ENCODE results near the gene CTDP1.

CTDP1 gene

DNA sequence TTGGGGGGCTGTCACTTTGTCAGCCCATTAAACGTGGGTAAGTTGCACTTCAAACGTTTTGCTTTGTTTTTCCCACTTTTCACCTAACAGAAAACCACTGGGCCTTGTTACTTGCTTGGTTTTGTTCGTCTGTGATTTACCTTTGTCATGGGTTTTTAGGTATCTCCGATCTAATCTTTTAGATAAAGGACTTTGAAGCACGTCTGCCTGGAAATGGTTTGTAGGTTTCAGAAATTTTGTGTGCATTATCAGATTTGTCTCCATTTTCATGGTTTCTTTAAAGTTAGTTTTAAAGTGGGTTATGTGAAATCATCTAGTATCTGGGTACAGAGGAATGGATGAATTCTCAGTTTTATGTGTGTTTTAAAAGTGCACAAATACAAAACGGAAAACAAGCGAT lies 6.4 kb downstream of the CTDP1 start:
- TF ChIP-seq CTCF (IDR thresholded peaks at IDR 0.05; ENCODE audit: control insufficient read depth, insufficient read depth, low read depth, low read length, missing control alignments) = no peak
- no peak for DNase-seq (ENCODE audit: low read depth)
- H3K4me3 ChIP-seq (ENCODE audit: control insufficient read depth, low read depth, low read length) = no peak overlapping the region

DNA sequence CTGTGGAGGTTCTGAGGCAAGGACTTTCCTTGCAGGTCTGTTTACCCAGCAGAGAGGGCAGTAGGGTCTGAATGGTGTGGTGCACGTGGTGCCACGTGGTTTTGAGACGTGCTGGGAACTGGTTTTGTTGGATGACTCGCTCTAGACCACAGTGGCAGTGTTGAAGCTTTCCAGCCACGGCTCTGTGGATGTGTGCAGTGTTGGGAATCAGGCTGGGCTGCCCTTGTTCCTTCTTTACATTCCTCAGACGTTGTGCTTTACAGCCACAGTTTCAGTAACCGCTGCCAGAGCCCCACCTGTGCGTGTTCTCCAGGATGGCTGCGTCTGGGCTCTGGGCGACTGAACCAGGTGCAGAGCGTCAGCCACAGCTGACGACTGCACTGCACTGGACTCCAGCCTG lies 8.2 kb downstream of the CTDP1 start:
- H3K4me3 ChIP-seq (ENCODE audit: control insufficient read depth, low read depth, low read length) = no peak overlapping the region
- no peak for TF ChIP-seq CTCF (IDR thresholded peaks at IDR 0.05; ENCODE audit: control insufficient read depth, insufficient read depth, low read depth, low read length, missing control alignments)
- DNase-seq (ENCODE audit: low read depth) = no peak

GRCh38 chr18:79690071-79690470 lies 10.5 kb downstream of the CTDP1 start:
- no peak for TF ChIP-seq CTCF (IDR thresholded peaks at IDR 0.05; ENCODE audit: control insufficient read depth, insufficient read depth, low read depth, low read length, missing control alignments)

GRCh38 chr18:79690586-79691482 lies 11.2 kb downstream of the CTDP1 start:
- no peak for DNase-seq (ENCODE audit: low read depth)
- no peak overlapping the region for H3K4me3 ChIP-seq (ENCODE audit: control insufficient read depth, low read depth, low read length)
- no peak for TF ChIP-seq CTCF (IDR thresholded peaks at IDR 0.05; ENCODE audit: control insufficient read depth, insufficient read depth, low read depth, low read length, missing control alignments)

More at GRCh38 chr18:79690071-79690470, 10.5 kb downstream of the CTDP1 start:
- no peak for DNase-seq (ENCODE audit: low read depth)
- no peak overlapping the region for H3K4me3 ChIP-seq (ENCODE audit: control insufficient read depth, low read depth, low read length)

DNA sequence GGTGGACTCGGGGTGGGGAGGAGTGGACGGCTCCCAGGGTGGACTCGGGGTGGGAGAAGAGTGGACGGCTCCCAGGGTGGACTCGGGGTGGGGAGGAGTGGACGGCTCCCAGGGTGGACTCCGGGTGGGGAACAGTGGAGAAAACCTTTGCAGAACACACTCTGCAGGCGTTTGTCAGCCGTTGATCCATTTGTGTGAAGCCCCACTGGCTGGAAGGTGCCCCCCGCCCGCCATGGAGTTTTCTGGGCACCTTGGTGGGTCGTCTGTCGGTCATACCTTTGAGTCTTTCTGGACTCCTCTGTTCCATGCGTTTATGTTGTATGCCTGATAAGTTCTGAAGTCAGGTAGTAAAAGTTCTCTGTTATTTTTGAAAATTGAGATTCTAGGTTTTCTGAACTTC lies 12.5 kb downstream of the CTDP1 start:
- DNase-seq (ENCODE audit: low read depth) = no peak
- no peak overlapping the region for H3K4me3 ChIP-seq (ENCODE audit: control insufficient read depth, low read depth, low read length)
- TF ChIP-seq CTCF (IDR thresholded peaks at IDR 0.05; ENCODE audit: control insufficient read depth, insufficient read depth, low read depth, low read length, missing control alignments) = no peak

DNA sequence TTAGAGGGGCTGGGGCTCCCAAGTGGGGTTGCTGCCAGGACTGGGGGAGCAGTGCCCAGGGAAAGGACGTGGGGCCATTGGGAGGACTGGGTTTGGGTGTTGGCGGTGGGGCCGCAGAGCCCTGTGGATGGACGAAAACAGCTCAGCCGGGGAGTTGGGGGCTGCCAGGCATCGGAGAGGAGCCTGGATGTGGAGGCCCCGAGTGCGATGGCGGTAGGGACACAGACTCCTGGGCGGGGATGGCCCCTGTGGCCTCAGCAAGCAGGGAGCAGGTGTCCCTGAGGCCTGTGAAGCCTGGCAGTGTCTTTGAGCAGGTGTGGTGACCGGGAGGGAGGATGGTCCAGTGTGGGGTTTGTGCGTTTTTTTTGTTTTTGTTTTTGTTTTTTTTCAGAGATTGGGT lies 13.3 kb downstream of the CTDP1 start:
- H3K4me3 ChIP-seq (ENCODE audit: control insufficient read depth, low read depth, low read length) = no peak overlapping the region
- no peak for DNase-seq (ENCODE audit: low read depth)
- TF ChIP-seq CTCF (IDR thresholded peaks at IDR 0.05; ENCODE audit: control insufficient read depth, insufficient read depth, low read depth, low read length, missing control alignments) = no peak

Data from AG09309 (cell line).